Measurements from ENCODE around the gene MASTL. TPM values are rescaled to one million over a fixed set of nuclear protein-coding genes. Genes with fewer than 3 reads are reported as not detected.

Gene MASTL
- total RNA-seq (6.4 and 9.2 TPM in 2 replicates), polyA plus RNA-seq (5.9 and 12.0 TPM in 2 replicates), polyA minus RNA-seq (ENCODE audit: low replicate concordance) (0.86 and 2.1 TPM in 2 replicates)
- 4.9 and 10.3 TPM in 2 replicates for polyA plus RNA-seq (2012)

DNA sequence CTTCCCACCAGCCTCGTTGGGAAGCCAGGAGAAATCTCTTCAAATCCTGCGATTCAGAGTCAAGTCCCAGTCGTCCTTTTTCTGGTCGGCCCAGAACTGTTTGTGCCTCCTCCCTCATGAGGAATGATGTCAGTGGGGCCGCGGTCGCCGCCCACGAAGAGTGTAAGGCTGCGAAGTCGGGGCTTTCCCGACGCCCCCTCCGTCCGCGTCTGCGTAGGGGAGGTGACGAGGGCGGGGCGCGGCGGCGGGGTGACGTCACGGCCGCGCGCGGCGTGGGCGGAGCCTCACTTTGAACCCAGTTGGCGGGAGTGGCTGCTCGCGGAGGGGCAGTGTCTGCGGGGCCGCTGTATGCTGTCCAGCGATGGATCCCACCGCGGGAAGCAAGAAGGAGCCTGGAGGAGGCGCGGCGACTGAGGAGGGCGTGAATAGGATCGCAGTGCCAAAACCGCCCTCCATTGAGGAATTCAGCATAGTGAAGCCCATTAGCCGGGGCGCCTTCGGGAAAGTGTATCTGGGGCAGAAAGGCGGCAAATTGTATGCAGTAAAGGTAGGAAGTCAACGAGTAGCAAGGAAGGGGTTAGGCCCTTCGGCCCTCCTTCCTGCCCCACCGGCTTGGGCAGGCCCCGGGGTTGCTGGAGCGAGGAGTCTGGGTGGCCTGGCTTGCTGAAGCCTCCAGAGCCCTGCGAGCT lies at the start of gene MASTL:
MASTL (plus strand) TSS at position 287 of the 689 bp plus-strand sequence; CDS start at position 362, 75 bp downstream.
- peak within 1 kb of the TSS; percentile 59 for H2AFZ ChIP-seq (ENCODE audit: low read length)
- DNase-seq (ENCODE audit: low read depth in 2 of 2) = peak; percentile 94
- H3K4me3 ChIP-seq (replicated peaks in 1 of 4; ENCODE audit: control extremely low read depth in 1 of 4, insufficient read depth in 1 of 4, low read depth in 3 of 4, low read length in 4 of 4) = peak within 1 kb of the TSS; percentile 89 to 98 (median 94)
- peak within 1 kb of the TSS; percentile 96 for H3K27ac ChIP-seq (ENCODE audit: insufficient read depth, low read length)
- H3K36me3 ChIP-seq (ENCODE audit: control insufficient read depth, insufficient read depth, low read length) = no peaks in the 10 kb centered on the region
- H3K4me2 ChIP-seq (ENCODE audit: extremely low read depth, insufficient read depth, low read length) = peak within 1 kb of the TSS; percentile 94
- peaks cover 56% of the 10 kb centered on the region for H3K79me2 ChIP-seq (ENCODE audit: control insufficient read depth, insufficient read depth, low read length)
- H3K9me3 ChIP-seq (ENCODE audit: control insufficient read depth, insufficient read depth, low read depth, low read length) = no peaks in the 10 kb centered on the region
- TF ChIP-seq EZH2 (IDR thresholded peaks at IDR 0.05; ENCODE audit: low read length, missing control alignments) (no peak), CTCF (conservative IDR thresholded peaks at IDR 0.05 in 1 of 2, IDR thresholded peaks at IDR 0.05 in 1 of 2; ENCODE audit: low read depth in 1 of 2, low read length in 2 of 2) (no peak)
- peak within 1 kb of the TSS; percentile 86 for H3K9ac ChIP-seq (ENCODE audit: insufficient read depth, low read length)
- no peaks in the 10 kb centered on the region for H4K20me1 ChIP-seq (ENCODE audit: control insufficient read depth, extremely low read depth, insufficient read depth, low read length)
- H3K4me1 ChIP-seq (ENCODE audit: control insufficient read depth, extremely low read depth, insufficient read depth, low read length) = no peaks in the 10 kb centered on the region
- H3K27me3 ChIP-seq (ENCODE audit: control insufficient read depth, insufficient read depth, low read length) = no peaks in the 10 kb centered on the region

GRCh38 chr10:27108165-27108564 lies 47.0 kb upstream of the MASTL start:
- Histone ChIP-seq H2AFZ (ENCODE audit: low read length) (no peak overlapping the region), H3K36me3 (ENCODE audit: control insufficient read depth, insufficient read depth, low read length) (peaks cover 5% of the 10 kb centered on the region), H3K9me3 (ENCODE audit: control insufficient read depth, insufficient read depth, low read depth, low read length) (no peaks in the 10 kb centered on the region), H3K79me2 (ENCODE audit: control insufficient read depth, insufficient read depth, low read length) (no peaks in the 10 kb centered on the region), H3K27me3 (ENCODE audit: control insufficient read depth, insufficient read depth, low read length) (no peaks in the 10 kb centered on the region), H3K4me1 (ENCODE audit: control insufficient read depth, extremely low read depth, insufficient read depth, low read length) (no peaks in the 10 kb centered on the region), H4K20me1 (ENCODE audit: control insufficient read depth, extremely low read depth, insufficient read depth, low read length) (no peaks in the 10 kb centered on the region), H3K4me2 (ENCODE audit: extremely low read depth, insufficient read depth, low read length) (no peak overlapping the region), H3K4me3 (replicated peaks in 1 of 4; ENCODE audit: control extremely low read depth in 1 of 4, insufficient read depth in 1 of 4, low read depth in 3 of 4, low read length in 4 of 4) (no peak overlapping the region), H3K9ac (ENCODE audit: insufficient read depth, low read length) (no peak overlapping the region), H3K27ac (ENCODE audit: insufficient read depth, low read length) (no peak overlapping the region)
- TF ChIP-seq EZH2 (IDR thresholded peaks at IDR 0.05; ENCODE audit: low read length, missing control alignments) (no peak), CTCF (conservative IDR thresholded peaks at IDR 0.05 in 1 of 2, IDR thresholded peaks at IDR 0.05 in 1 of 2; ENCODE audit: low read depth in 1 of 2, low read length in 2 of 2) (no peak)
- DNase-seq (ENCODE audit: low read depth in 2 of 2) = no peak

DNA sequence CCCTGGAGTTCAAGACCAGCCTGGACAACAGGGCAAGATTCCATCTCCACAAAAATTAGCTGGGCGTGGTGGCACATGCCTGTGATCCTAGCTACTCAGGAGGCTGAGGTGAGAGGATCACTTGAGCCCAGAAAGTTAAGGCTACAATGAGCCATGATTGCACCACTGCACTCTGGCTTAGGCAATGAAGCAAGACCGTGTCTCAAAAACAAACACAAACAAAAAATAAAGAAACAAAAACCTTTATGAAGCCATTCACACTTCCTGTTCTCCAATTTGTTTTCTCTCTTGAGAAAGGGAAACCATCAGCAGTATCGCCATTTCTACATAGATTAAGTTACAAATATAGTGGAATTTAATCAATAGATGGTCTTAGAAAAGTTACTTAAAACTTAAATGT lies 20.8 kb upstream of the MASTL start:
- no peaks in the 10 kb centered on the region for H3K9me3 ChIP-seq (ENCODE audit: control insufficient read depth, insufficient read depth, low read depth, low read length)
- DNase-seq (ENCODE audit: low read depth in 2 of 2) = no peak
- no peaks in the 10 kb centered on the region for H3K27me3 ChIP-seq (ENCODE audit: control insufficient read depth, insufficient read depth, low read length)
- no peaks in the 10 kb centered on the region for H3K36me3 ChIP-seq (ENCODE audit: control insufficient read depth, insufficient read depth, low read length)
- H2AFZ ChIP-seq (ENCODE audit: low read length) = no peak overlapping the region
- no peak overlapping the region for H3K4me2 ChIP-seq (ENCODE audit: extremely low read depth, insufficient read depth, low read length)
- no peak overlapping the region for H3K4me3 ChIP-seq (replicated peaks in 1 of 4; ENCODE audit: control extremely low read depth in 1 of 4, insufficient read depth in 1 of 4, low read depth in 3 of 4, low read length in 4 of 4)
- H3K4me1 ChIP-seq (ENCODE audit: control insufficient read depth, extremely low read depth, insufficient read depth, low read length) = no peaks in the 10 kb centered on the region
- H4K20me1 ChIP-seq (ENCODE audit: control insufficient read depth, extremely low read depth, insufficient read depth, low read length) = no peaks in the 10 kb centered on the region
- H3K9ac ChIP-seq (ENCODE audit: insufficient read depth, low read length) = no peak overlapping the region
- no peaks in the 10 kb centered on the region for H3K79me2 ChIP-seq (ENCODE audit: control insufficient read depth, insufficient read depth, low read length)
- no peak overlapping the region for H3K27ac ChIP-seq (ENCODE audit: insufficient read depth, low read length)
- TF ChIP-seq CTCF (conservative IDR thresholded peaks at IDR 0.05 in 1 of 2, IDR thresholded peaks at IDR 0.05 in 1 of 2; ENCODE audit: low read depth in 1 of 2, low read length in 2 of 2) = no peak
- no peak for TF ChIP-seq EZH2 (IDR thresholded peaks at IDR 0.05; ENCODE audit: low read length, missing control alignments)

All from fibroblast of lung (primary cell).